ENCODE results near the gene AUNIP.

DNA sequence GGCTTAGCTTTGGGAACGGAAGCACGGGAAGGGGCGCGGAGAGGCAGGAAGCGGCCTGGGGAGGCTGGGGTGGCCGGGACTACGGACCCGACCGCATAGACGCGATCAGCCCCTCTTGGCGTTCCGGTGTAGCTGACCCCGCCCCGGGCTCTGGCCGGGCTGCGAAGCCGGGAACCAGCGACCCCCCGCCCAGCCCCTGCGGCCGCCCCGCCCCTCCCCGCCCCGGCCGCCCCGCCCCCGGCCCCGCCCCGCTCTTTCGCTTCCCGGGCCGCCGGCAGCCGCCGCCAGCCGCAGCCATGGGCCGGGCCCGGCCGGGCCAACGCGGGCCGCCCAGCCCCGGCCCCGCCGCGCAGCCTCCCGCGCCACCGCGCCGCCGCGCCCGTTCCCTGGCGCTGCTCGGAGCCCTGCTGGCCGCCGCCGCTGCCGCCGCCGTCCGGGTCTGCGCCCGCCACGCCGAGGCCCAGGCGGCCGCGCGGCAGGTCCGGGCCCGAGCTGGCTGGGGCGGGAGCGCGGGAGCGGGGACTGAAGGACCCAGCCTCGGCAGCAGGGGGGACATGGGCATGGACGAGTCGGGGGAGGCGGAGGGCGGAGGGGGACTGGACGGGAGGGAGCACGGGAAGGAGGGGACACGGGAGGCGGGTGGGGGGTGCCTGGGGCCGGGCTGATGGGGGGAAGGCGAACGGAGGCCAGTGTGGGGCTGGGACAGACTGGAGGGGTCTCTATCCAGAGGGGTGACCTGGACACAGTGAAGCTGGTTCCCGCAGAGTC, 59.1 kb downstream of the AUNIP start, which contains the start of gene SELENON:
- TF ChIP-seq FOXJ3 (CRISPR knock-in tag; IDR thresholded peaks at IDR 0.05; ENCODE audit: borderline replicate concordance) (no peak), GRHL2 (CRISPR knock-in tag; IDR thresholded peaks at IDR 0.05; ENCODE audit: insufficient replicate concordance, severe bottlenecking) (no peak), NR1H2 (CRISPR knock-in tag; IDR thresholded peaks at IDR 0.05) (no peak), CTCF (IDR thresholded peaks at IDR 0.05) (no peak), FOXK1 (CRISPR knock-in tag; IDR thresholded peaks at IDR 0.05) (no peak)
- TF ChIP-seq, protein P1, sequence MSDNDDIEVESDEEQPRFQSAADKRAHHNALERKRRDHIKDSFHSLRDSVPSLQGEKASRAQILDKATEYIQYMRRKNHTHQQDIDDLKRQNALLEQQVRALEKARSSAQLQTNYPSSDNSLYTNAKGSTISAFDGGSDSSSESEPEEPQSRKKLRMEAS (CRISPR knock-in tag; IDR thresholded peaks at IDR 0.05), result peak; percentile 17; the same call in 1 of the 2 replicates

Data from WTC11 (cell line).